NCI-H1105 treated with DMSO at 0.1 percent for 48 hours (cell line): ENCODE measurements around the gene SEC16A.

Experiments used
- DNase-seq: peaks from one replicate; lab custom pipeline; 2025; lab: John Stamatoyannopoulos, UW

SEC16A gene

DNA sequence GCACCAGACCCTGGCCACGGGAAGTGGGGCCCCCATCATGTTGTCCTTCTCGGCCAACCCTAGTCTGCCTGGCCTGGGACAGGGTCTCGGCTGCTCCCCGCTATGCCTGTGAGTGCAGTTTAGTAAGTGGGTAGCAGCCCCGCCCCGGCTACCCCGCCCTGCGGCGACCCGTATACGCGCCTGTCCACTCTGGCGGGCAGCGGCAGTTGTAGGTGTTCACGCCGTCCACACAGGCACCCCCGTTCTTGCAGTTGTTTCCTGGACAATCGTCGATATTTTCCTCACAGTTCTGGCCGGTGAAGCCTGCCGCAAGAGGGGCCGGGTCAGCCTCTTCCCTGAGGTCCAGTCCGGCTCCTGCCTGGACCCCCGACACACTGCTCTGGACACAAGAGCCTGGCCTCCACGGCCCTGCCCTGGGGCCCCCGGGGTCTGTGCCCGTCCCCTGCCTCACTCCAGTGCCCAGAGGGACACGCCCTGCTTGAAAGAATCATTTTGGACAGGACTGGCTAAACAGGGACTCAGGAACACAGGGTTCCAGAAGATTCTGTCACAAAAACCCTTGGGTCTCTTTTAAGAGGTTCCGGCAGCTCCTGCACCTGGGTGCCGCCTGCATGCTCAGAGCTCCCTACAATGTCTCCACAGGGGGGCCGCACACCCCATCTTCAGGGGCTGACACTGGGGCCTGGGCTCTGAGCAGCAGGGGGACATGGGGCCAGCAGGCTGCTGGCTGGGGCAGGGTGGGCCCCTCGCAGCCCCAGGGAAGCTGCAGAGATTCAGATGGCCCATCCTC is 36.6 kb upstream of the SEC16A start:
- DNase-seq: no peak

DNA sequence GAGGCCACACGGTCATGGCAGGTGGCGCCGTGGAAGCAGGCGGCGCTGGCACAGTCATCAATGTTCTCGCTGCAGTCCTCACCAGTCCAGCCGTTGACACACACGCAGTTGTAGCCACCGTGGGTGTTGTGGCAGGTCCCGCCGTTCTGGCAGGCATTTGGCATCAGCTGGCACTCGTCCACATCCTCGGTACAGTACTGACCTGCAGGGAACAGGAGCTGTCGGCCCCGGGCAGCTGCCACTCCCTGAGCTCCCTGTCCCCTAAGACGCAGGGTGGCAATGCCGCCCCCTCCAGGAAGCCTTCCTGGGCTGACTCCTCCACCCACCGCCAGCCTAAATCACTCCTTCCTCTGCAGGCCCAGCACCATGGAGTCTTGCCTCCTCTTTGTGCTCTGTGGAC is 35.8 kb upstream of the SEC16A start:
- DNase-seq: no peak

DNA sequence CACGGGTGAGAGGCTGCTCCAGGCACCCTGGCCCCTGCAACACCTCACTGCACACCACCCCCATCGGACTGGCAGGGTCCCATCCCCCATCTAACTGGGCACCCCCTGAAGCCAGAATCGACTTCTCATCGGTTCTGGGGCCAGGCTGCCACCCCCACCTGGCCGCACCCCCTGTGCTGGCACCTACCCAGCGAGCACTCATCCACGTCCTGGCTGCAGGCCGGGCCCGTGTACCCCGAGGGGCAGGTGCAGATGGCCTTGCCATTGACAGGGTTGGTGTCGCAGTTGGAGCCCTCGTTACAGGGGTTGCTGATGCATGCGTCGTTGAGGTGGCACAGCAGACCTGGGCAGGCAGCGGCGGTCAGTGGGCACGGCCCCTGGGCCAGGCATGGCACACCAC is 35.1 kb upstream of the SEC16A start:
- DNase-seq: no peak

GRCh38 chr9:136517012-136517743 is 34.3 kb upstream of the SEC16A start:
- DNase-seq: no peak

GRCh38 chr9:136516191-136516654 is 33.4 kb upstream of the SEC16A start:
- no peak for DNase-seq

DNA sequence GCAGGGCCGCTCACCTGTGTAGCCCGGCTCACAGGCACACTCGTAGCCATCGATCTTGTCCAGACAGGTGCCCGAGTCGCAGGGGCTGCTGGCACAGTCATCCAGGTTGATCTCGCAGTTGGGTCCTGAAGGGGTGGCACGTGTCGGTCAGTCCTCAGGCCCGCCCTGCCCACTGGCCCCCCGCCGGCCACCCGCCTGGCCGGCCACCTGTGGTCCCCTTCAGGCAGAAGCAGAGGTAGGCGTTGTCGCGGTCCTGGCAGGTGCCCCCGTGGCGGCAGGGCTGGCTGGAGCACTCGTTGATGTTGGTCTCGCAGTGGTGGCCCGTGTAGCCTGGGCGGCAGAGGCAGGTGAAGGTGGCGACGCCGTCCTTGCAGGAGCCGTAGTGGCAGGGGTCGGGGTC is 32.4 kb upstream of the SEC16A start:
- no peak for DNase-seq

GRCh38 chr9:136514022-136514714 is 31.3 kb upstream of the SEC16A start:
- DNase-seq: no peak

DNA sequence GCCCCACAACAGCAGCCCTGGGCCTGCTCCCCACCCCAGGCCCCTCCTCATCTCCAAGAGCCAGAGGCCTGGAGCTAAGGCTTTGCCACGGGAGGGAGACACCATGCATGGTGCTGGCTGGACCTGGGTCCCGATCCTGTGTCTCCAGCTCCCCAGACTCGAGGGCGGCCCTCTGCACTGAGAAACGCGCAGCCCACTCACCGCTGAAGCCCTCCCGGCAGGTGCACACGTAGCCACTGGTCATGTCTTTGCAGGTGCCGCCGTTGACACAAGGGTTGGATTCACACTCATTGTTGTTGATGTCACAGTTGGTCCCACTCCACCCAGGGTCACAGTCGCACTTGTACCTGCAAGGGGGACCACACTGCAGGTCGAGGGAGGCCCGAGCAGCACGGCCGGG is 30.4 kb upstream of the SEC16A start:
- no peak for DNase-seq

DNA sequence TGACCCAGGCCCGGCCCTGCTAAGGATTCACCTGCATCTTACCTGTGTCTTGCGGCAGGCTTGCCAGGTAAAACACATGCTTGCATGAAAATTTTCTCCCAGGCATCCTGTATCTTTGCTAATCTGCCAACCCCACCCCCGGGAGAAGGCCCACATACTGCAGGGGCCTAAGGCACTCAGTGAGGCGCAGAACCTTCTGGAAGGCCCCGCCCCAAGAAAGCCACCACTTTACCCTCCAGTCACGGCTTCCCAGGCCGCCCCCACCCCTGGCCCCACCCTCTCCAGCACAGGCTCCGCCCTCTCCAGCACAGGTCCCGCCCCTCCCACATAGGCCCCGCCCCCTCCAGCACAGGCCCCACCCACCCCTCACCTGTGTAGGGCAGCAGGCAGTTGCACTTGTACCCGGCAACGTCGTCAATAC is 29.8 kb upstream of the SEC16A start:
- no peak for DNase-seq

DNA sequence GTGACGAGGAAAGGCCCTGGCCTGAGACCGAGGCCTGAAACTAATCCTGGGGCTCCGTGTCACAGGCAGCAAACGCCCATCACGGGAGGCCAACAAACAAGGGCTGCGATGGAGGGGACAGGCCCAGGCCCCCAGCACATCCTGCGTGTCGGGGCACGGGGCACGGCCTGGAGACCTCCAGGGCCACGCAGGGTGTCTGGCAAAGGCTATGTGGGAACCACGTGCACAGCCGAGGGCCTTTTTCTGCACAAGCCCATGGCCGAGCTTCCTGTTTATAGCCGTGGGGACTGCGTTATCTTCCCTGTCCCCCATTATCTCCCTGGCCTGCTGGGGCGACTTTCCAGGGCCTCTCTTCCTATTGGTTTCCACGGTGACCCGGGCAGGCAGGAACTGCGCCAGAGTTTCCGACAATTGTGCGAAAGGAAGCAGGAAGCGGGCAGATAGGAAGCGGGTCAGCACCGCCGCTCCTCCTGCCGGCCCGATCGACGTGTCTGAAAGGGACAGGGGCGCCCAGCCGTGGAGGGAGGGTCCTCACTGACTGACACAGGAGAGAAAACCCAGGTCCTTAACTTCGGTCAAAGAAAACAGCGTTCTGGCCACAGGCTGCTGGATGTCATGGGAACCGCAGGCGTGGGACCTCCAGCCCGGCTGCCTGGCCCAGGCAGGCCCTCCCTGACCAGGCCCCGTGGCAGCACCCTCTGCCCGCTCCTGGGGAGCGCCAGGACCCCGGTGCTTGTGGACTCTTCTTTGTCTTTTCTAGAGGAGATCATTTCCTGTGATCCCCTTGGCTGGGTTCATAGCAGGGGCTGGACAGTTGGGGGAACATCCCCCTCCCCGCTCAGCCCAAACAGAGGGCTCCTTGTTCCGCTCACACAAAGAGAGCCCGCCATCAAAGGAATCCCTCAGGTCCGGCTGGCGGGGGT is 29.1 kb upstream of the SEC16A start:
- no peak for DNase-seq

DNA sequence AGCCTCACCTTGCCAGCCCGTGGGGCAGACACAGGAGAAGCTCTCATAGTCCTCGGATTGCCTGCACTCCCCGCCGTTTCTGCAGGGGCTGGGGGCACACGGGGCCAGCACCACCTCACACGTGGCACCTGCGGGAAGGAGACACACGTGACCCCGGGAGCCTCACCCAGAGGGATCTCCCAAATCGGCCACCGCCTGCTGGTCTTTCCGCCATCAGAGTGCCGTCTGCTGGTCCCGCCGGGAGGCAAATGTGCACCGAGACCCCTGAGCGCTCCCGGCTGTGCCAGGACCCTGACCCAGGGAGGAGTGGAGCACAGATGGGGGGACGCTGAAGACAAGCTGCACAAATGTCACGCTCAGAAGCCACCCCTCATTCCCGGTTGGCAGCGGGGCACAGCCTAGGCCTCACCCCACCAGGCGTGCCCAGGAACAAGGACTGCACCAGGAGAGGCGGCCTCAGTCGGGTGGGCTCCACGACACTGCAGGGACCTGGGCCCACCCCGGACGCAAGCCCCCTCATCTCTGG is 28.4 kb upstream of the SEC16A start:
- DNase-seq: no peak

DNA sequence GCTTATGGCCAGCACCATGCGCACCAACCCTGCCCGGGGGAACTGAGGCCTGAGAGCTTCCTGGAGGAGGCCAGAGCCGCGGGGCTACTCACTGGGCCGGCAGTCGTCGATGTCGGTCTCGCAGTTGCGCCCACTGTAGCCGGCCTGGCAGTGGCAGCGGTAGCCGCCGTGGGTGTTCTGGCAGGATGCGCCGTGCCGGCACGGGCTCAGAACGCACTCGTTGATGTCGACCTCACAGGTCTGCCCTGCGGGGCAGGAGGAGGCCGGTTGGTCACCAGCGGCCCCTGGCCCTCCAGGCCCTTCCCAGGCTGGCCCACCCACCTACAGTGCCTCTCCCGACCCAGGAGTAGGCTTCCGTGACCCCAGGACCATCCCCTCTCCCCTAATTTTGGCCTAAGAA is 27.7 kb upstream of the SEC16A start:
- no peak for DNase-seq

- no peak for DNase-seq
These were observed 26.7 kb upstream of the SEC16A start for GRCh38 chr9:136509549-136509948.

DNA sequence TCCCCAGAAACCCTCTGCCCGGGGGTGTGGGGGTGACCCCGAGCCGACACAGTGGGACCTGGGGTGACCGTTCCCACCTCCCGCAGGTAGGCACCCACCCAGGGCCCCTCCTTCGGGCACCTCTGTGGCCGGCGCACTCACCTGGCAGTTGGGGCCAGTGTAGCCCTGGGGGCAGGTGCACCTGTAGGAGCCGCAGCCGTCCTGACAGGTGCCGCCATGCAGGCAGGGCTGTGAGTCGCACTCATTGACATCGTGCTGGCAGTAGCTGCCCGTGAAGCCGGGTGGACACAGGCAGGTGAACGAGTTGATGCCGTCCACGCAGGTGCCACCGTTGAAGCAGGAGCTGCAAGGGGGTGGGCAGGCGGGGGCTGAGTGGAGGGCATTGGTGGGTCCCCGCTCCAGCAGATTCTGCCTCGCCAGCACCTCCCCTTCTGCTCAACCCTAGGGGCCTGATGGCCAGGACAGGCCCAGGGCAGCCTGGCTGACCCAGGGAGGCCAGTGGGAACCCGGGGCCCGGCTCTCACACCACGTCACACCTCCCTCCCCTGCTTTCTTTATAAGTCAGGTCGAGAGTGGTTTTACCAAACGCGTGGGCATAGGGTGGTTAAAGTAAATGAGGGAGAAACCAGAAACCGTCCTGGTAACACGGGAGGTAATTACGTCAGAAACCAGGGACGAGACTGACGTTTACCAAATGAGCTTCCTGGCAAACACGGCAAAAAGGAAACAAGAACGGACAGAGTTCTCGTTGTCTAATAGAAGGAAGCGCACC is 26.1 kb upstream of the SEC16A start:
- DNase-seq: no peak

DNA sequence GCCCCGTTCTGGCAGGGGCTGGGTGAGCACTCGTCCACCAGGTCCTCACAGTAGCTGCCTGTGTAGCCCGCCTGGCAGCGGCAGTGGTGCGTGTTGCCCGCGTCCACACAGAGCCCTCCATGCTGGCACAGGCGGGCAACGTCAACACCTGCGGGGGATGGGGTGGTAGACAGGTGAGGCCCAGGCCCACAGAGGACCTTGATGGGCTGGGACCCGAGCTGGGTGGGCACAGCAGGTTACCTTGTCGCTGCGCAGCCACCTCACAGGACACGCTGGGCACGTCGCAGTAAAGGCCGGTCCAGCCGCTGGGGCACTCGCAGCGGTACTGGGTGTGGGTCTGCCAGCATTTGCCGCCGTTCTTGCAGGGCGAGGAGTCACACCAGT is 25.1 kb upstream of the SEC16A start:
- no peak for DNase-seq

DNA sequence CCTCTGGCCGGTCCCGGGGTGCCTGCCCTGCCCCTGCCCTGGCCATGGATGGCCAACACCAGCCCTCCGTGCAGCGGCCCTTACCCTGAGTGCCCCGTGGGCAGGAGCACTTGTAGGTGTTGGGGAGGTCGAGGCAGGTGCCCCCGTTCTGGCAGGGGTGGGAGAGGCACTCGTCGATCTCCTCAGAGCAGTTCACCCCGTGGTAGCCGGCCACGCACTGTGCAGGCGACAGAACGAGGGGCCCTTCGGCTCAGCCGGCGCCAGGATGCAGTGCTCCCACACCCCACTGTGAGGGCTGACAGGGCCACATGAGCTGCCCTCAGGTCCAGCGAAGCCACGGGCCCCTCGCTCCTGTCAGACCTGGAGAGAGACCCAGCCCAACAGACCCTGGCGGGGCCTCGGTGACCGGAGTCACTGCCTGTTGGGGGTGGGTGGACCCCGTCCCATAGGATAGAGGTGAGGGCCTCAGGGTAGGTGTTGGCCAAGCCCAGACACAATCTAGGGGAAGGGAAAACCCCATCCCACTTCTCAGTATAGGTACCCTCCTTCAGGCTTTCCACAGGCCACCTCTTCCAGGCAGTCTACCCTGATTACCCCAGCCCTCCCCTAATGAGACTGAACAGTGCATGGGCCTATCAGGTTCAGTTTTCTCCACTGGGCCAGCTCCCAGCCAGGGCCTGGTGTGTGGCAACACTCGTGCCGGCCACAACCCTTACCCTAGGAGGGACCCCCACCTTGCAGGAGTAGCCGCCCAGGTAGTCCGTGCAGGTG is 24.6 kb upstream of the SEC16A start:
- DNase-seq: no peak

DNA sequence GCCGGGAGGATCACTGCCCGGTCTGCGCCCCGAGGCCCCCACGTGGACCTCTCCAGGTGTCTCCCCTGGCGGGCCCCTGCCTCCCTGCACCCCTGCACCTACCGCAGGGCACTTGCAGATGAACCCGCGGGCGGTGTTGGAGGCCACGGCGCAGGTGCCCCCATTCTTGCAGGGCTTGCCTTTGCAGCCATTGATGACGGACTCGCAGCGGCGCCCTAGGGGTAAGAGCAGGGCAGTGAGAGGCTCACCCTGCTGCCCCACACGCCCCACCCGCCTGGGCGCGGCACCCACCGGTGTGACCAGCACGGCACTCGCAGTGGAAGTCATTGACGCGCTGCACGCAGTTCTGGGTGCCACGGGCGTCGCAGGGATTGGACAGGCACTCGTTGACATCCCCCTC is 23.6 kb upstream of the SEC16A start:
- no peak for DNase-seq

DNA sequence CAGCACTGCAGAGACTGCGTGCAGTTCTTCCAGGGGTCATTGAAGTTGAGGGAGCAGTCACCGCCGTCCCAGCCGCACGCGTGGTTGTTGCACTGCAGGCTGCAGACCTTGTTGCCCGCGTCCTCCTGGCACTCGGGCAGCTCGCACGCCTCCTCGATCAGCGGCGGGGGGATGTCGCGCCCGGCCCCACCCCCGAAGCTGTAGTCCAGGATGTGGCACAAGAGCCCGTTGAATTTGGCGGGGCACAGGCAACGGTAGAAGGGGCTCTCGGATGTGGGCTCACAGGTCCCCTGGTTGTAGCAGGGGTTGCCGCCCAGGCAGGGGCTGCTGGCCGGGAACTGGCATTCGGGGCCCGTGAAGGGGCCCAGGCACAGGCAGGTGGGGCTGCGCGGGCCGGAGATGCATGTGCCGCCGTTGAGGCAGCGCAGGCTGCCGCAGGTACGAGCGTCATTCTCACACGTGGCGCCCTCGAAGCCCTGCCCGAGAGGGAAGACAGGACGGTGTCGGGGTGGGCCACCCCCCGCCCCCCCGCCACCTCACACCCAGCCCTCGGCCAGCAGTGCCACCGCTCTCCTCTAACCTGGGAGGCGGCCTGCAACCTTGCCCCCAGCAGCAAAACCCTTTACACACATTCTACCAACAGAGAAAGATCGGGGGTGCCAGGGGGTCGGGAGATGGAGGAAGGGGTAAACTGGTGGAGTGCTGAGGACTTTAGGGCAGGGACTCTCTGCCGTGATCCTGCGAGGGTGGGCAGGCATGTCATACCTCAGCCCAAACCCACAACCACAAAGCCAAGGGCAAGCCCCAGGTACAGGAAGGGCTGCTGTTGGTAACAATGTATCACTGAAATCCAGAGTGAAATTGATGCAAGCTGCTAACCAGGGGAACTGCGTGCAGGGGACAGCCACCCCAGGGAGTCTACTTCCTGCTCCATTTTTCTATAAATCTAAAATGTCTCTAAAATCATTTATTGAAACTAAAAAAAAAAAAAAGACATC is 22.9 kb upstream of the SEC16A start:
- DNase-seq: no peak
